ENCODE data around the gene PABPN1L.

- TF ChIP-seq SP1 (IDR thresholded peaks at IDR 0.05) (no peak), CTBP1 (IDR thresholded peaks at IDR 0.05; ENCODE audit: borderline replicate concordance) (no peak), FOXK2 (IDR thresholded peaks at IDR 0.05) (no peak), FOXA1 (IDR thresholded peaks at IDR 0.05) (no peak), HDGF (IDR thresholded peaks at IDR 0.05; ENCODE audit: borderline replicate concordance) (no peak), FOXM1 (IDR thresholded peaks at IDR 0.05; ENCODE audit: borderline replicate concordance) (no peak), BHLHE40 (IDR thresholded peaks at IDR 0.05; ENCODE audit: borderline replicate concordance) (no peak), NFRKB (IDR thresholded peaks at IDR 0.05) (no peak), SUZ12 (IDR thresholded peaks at IDR 0.05) (no peak), PKNOX1 (IDR thresholded peaks at IDR 0.05) (no peak), TARDBP (IDR thresholded peaks at IDR 0.05) (no peak), ARNT (IDR thresholded peaks at IDR 0.05) (no peak), ZNF384 (IDR thresholded peaks at IDR 0.05) (no peak), LEF1 (IDR thresholded peaks at IDR 0.05; ENCODE audit: borderline replicate concordance) (no peak)
These were observed 35.4 kb upstream of the PABPN1L start for GRCh38 chr16:88901718-88902337.
